ENCODE results near the gene DDN. TPM values are rescaled to one million over a fixed set of nuclear protein-coding genes. Genes with fewer than 3 reads are reported as not detected.
A peak's percentile ranks its signal among the peaks of the same experiment; 100 is the strongest.

The DDN gene
- total RNA-seq, 2 donors from 2014 or later, result 0.66 TPM; not detected in 1

- no peak for DNase-seq
- 30 to 40% methylated on average over 7 to 10 of the region's 10 CpGs for WGBS, 2 donors
- Histone ChIP-seq H3K9me3 (no peaks in the 10 kb centered on the region), H3K4me1 (peaks cover 27% of the 10 kb centered on the region), H3K4me3 (no peak overlapping the region), H3K27me3 (peaks cover 0 to 30% of the 10 kb centered on the region in 2 donors), H3K27ac (no peak overlapping the region), H3K36me3 (replicated peaks in 1 of 2; ENCODE audit: insufficient read depth in 1 of 2, low read depth in 2 of 2) (no peaks in the 10 kb centered on the region)
- no peak for ATAC-seq
- intact Hi-C loops (cut with DNase I), result no loop called here
- TF ChIP-seq CTCF (IDR thresholded peaks at IDR 0.05), result no peak
- TF ChIP-seq POLR2A (IDR thresholded peaks at IDR 0.05), result no peak
These were observed 28.4 kb downstream of the DDN start for GRCh38 chr12:48970702-48971334.

- DNase-seq (no peak), ATAC-seq (peak; percentile 19)
- H3K4me1 ChIP-seq, result peaks cover 27% of the 10 kb centered on the region
- 0 to 25% methylated on average over 1 to 75 of the region's 77 CpGs for WGBS, 2 donors
- H3K27me3 ChIP-seq, result peaks cover 0 to 30% of the 10 kb centered on the region in 2 donors
- no peaks in the 10 kb centered on the region for H3K36me3 ChIP-seq (replicated peaks in 1 of 2; ENCODE audit: insufficient read depth in 1 of 2, low read depth in 2 of 2)
- intact Hi-C loops (cut with DNase I), result no loop called here
- no peak for TF ChIP-seq POLR2A (IDR thresholded peaks at IDR 0.05)
- no peak for TF ChIP-seq CTCF (IDR thresholded peaks at IDR 0.05)
- no peak overlapping the region for H3K27ac ChIP-seq
- no peak overlapping the region for H3K4me3 ChIP-seq
- no peaks in the 10 kb centered on the region for H3K9me3 ChIP-seq
These were observed 29.1 kb downstream of the DDN start for GRCh38 chr12:48969833-48970701.

- no peaks in the 10 kb centered on the region for H3K9me3 ChIP-seq
- no peaks in the 10 kb centered on the region for H3K36me3 ChIP-seq (replicated peaks in 1 of 2; ENCODE audit: insufficient read depth in 1 of 2, low read depth in 2 of 2)
- H3K4me1 ChIP-seq, result peaks cover 27% of the 10 kb centered on the region
- no peak overlapping the region for H3K27ac ChIP-seq
- WGBS, 2 donors, result 35 to 59% methylated on average over 5 to 8 of the region's 8 CpGs
- no peak for TF ChIP-seq POLR2A (IDR thresholded peaks at IDR 0.05)
- no peak for TF ChIP-seq CTCF (IDR thresholded peaks at IDR 0.05)
- intact Hi-C loops (cut with DNase I), result no loop called here
- H3K27me3 ChIP-seq, result peaks cover 0 to 30% of the 10 kb centered on the region in 2 donors
- ATAC-seq (no peak), DNase-seq (no peak)
- H3K4me3 ChIP-seq, result no peak overlapping the region
These were observed 29.9 kb downstream of the DDN start for GRCh38 chr12:48969160-48969771.

GRCh38 chr12:48968467-48968866 is 30.7 kb downstream of the DDN start:
- Histone ChIP-seq H3K9me3 (no peaks in the 10 kb centered on the region), H3K36me3 (replicated peaks in 1 of 2; ENCODE audit: insufficient read depth in 1 of 2, low read depth in 2 of 2) (no peaks in the 10 kb centered on the region), H3K27ac (no peak overlapping the region), H3K4me1 (peaks cover 27% of the 10 kb centered on the region), H3K4me3 (no peak overlapping the region), H3K27me3 (peaks cover 0 to 30% of the 10 kb centered on the region in 2 donors)
- ATAC-seq (no peak), DNase-seq (no peak)
- no peak for TF ChIP-seq CTCF (IDR thresholded peaks at IDR 0.05)
- no peak for TF ChIP-seq POLR2A (IDR thresholded peaks at IDR 0.05)
- intact Hi-C loops (cut with DNase I), result no loop called here
- 73% methylated on average over 3 of the region's 3 CpGs for WGBS, 2 donors

Data from body of pancreas (tissue), 4 donors.